Activated CD4-positive, CD25-positive, alpha-beta regulatory T cell treated with anti-CD3 and anti-CD28 coated beads, Interleukin-2, amount 50 U/mL, for 24 hours (primary cell): ENCODE results near the gene C7orf57.

Experiments
- ATAC-seq, 2 donors: fragments of 150-1000 bp; cut with Tn5 transposase; one replicate each; pipeline ENCODE4 v1.10.0; 2021; ENCODE audit warnings: mild to moderate bottlenecking in 1 of 2, moderate library complexity in 1 of 2

C7orf57 gene

GRCh38 chr7:48110868-48111267, 75.5 kb downstream of the C7orf57 start:
- ATAC-seq, result no peak
